Right renal pelvis (tissue), 4 donors: ENCODE measurements around the gene SORBS1. TPM values are rescaled to one million over a fixed set of nuclear protein-coding genes. Genes with fewer than 3 reads are reported as not detected.

Source experiments
- DNase-seq, 4 donors: peaks; one replicate each; pipeline ENCODE4 v3.0.0-alpha.2; 2013; ENCODE audit warnings: low read depth in 4 of 4, low spot score in 3 of 4, missing footprints in 1 of 4
- polyA plus RNA-seq, 4 donors: library from polyadenylated mRNA; unstranded; fragments of 120-200 nt; gene quantifications; one replicate each; pipeline ENCODE4 v1.2.1, GENCODE V29; 2013; ENCODE audit not compliant: insufficient read length in 4 of 4

Gene SORBS1
- polyA plus RNA-seq, 4 donors = 26.6 to 32.2 (median 30.3) TPM

- DNase-seq = no peak
Observed at GRCh38 chr10:95517536-95518454, 43.4 kb downstream of the SORBS1 start.

GRCh38 chr10:95516774-95517373, 44.3 kb downstream of the SORBS1 start:
- DNase-seq = no peak

- no peak for DNase-seq
Observed at GRCh38 chr10:95513941-95514392, 47.2 kb downstream of the SORBS1 start.

- DNase-seq = no peak
Observed at GRCh38 chr10:95513008-95513589, 48.1 kb downstream of the SORBS1 start.

GRCh38 chr10:95511314-95511713, 49.9 kb downstream of the SORBS1 start:
- DNase-seq = no peak

GRCh38 chr10:95509251-95509650, 51.9 kb downstream of the SORBS1 start:
- DNase-seq = no peak

GRCh38 chr10:95508730-95509129, 52.4 kb downstream of the SORBS1 start:
- no peak for DNase-seq

GRCh38 chr10:95506056-95506737, 55.0 kb downstream of the SORBS1 start:
- DNase-seq = no peak

GRCh38 chr10:95505641-95506040, 55.5 kb downstream of the SORBS1 start:
- DNase-seq = no peak

- DNase-seq = no peak
Observed at GRCh38 chr10:95505084-95505610, 56.0 kb downstream of the SORBS1 start.

GRCh38 chr10:95504246-95504691, 56.9 kb downstream of the SORBS1 start:
- DNase-seq = no peak

GRCh38 chr10:95503526-95503925, 57.6 kb downstream of the SORBS1 start:
- DNase-seq = no peak

GRCh38 chr10:95503001-95503400, 58.2 kb downstream of the SORBS1 start:
- no peak for DNase-seq

- no peak for DNase-seq
Observed at GRCh38 chr10:95502377-95502776, 58.8 kb downstream of the SORBS1 start.

- DNase-seq = no peak
Observed at GRCh38 chr10:95501203-95502094, 59.7 kb downstream of the SORBS1 start.

- no peak for DNase-seq
Observed at GRCh38 chr10:95500649-95501048, 60.5 kb downstream of the SORBS1 start.

- DNase-seq = no peak
Observed at GRCh38 chr10:95500097-95500496, 61.1 kb downstream of the SORBS1 start.

- no peak for DNase-seq
Observed at GRCh38 chr10:95499482-95499989, 61.6 kb downstream of the SORBS1 start.

- no peak for DNase-seq
Observed at GRCh38 chr10:95496951-95497350, 64.2 kb downstream of the SORBS1 start.
